GM19397 (cell line): ENCODE measurements around the gene CST9L.

Source experiments
- ATAC-seq: cut with Tn5 transposase; IDR thresholded peaks from one replicate; pipeline ENCODE4 v1.9.1; 2021; ENCODE audit warnings: mild to moderate bottlenecking, moderate library complexity; ENCODE audit not compliant: unreplicated experiment

The CST9L gene

GRCh38 chr20:23514848-23515247, 53.4 kb downstream of the CST9L start:
- no peak for ATAC-seq
